Neural progenitor cell (in vitro differentiated cells): ENCODE results near the gene COMP.
A peak's percentile ranks its signal among the peaks of the same experiment; 100 is the strongest.

Experiments used
- CTCF ChIP-seq: fragments of 200-600 bp; sonication (generic); IDR thresholded peaks from 2 replicates; pipeline ENCODE4 v1.5.1; 2017; ENCODE audit warnings: antibody characterized with exemption, mild to moderate bottlenecking
- EZH2 ChIP-seq: fragments of 200-600 bp; sonication (generic); IDR thresholded peaks from 2 replicates; pipeline ENCODE4 v1.6.1; 2017; ENCODE audit warnings: antibody characterized with exemption, mild to moderate bottlenecking, moderate library complexity
- EZH2phosphoT487 ChIP-seq: fragments of 200-600 bp; sonication (generic); IDR thresholded peaks from 2 replicates; pipeline ENCODE4 v1.6.1; 2017; ENCODE audit warnings: antibody characterized with exemption

- TF ChIP-seq CTCF, result no peak
- peak; percentile 60 for TF ChIP-seq EZH2phosphoT487
- peak; percentile 12 for TF ChIP-seq EZH2
These were observed 5.7 kb downstream of the COMP start for GRCh38 chr19:18785179-18786124.
